ENCODE measurements around the gene GPR75.

DNA sequence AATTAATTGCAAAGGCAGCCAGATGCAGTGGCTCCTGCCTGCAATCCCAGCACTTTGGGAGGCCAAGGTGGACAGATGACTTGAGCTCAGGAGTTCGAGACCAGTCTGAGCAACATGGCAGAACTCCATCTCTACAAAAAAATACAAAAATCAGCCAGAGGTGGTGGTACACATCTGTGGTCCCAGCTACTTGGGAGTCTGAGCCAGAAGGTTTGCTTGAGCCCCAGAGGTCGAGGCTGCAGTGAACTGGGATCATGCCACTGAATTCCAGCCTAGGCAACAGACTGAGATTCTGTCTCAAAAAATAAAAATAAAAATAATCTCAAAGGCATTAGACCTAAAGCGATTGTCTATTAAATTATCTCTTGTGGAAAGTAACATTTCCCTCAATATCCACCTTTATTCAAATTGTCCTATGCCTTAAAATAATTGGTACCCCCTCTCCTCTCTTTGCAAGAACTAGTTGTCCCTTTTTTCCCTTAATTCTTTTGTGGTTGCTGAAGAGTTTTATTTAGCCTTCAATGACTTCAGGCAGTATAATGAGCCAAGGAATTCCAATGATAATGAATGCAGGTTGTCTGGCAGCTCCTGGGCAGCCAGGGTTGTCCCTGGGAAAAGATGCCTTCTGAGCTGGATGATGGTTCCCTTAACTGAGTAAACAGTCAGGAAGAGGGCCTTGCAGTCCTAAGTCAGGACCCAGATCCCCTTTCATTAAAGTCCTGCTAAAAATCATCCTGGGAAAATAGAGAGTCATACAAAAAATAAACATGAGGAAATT, 32.2 kb downstream of the GPR75 start:
- TF ChIP-seq, protein P1, sequence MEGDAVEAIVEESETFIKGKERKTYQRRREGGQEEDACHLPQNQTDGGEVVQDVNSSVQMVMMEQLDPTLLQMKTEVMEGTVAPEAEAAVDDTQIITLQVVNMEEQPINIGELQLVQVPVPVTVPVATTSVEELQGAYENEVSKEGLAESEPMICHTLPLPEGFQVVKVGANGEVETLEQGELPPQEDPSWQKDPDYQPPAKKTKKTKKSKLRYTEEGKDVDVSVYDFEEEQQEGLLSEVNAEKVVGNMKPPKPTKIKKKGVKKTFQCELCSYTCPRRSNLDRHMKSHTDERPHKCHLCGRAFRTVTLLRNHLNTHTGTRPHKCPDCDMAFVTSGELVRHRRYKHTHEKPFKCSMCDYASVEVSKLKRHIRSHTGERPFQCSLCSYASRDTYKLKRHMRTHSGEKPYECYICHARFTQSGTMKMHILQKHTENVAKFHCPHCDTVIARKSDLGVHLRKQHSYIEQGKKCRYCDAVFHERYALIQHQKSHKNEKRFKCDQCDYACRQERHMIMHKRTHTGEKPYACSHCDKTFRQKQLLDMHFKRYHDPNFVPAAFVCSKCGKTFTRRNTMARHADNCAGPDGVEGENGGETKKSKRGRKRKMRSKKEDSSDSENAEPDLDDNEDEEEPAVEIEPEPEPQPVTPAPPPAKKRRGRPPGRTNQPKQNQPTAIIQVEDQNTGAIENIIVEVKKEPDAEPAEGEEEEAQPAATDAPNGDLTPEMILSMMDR (IDR thresholded peaks at IDR 0.05) = no peak
- TF ChIP-seq POLR2A (IDR thresholded peaks at IDR 0.05) (no peak), EP300 (IDR thresholded peaks at IDR 0.05; ENCODE audit: low read depth) (no peak)

All from transverse colon (tissue), 3 donors.